Calu3 (cell line): ENCODE measurements around the gene NHLRC4. TPM values are rescaled to one million over a fixed set of nuclear protein-coding genes. Genes with fewer than 3 reads are reported as not detected.

ENCODE experiments used
- BruUV-seq: library from RNA; stranded (reverse); fragments of 400-500 nt; replicated peaks from 2 replicates; lab custom pipeline; 2021; lab: Mats Ljungman, UMichigan
- CTCF ChIA-PET: fragments of 300-600 bp; sonication (Branson Sonifier 250); formaldehyde crosslinking; loops from one replicate; lab custom pipeline; 2022; ENCODE audit warnings: antibody characterized with exemption; lab: Charles Lee
- DNase-seq: peaks from one replicate; pipeline ENCODE4 v3.0.0; 2022
- H3K27ac Mint-ChIP-seq: one replicate; pipeline ENCODE4 v1.8.0; 2022; ENCODE audit warnings: mixed read lengths; ENCODE audit not compliant: unreplicated experiment
- H3K27me3 Mint-ChIP-seq: one replicate; pipeline ENCODE4 v1.8.0; 2022; ENCODE audit warnings: mixed read lengths; ENCODE audit not compliant: unreplicated experiment
- H3K36me3 Mint-ChIP-seq: one replicate; pipeline ENCODE4 v1.8.0; 2022; ENCODE audit warnings: mild to moderate bottlenecking, moderate library complexity, mixed read lengths; ENCODE audit not compliant: insufficient read depth, unreplicated experiment
- H3K4me1 Mint-ChIP-seq: one replicate; pipeline ENCODE4 v1.8.0; 2022; ENCODE audit warnings: mild to moderate bottlenecking, low read depth, mixed read lengths; ENCODE audit not compliant: unreplicated experiment
- H3K4me3 Mint-ChIP-seq: one replicate; pipeline ENCODE4 v1.8.0; 2022; ENCODE audit warnings: mild to moderate bottlenecking, low read depth, moderate library complexity, mixed read lengths; ENCODE audit not compliant: unreplicated experiment
- H3K9me3 Mint-ChIP-seq: one replicate; pipeline ENCODE4 v1.8.0; 2022; ENCODE audit warnings: low read depth, mixed read lengths; ENCODE audit not compliant: unreplicated experiment
- intact Hi-C: fragments of 100-400 bp; cut with micrococcal nuclease; formaldehyde crosslinking; loops from one replicate; pipeline ENCODE4 v1.10.0; 2022; ENCODE audit not compliant: unreplicated experiment
- total RNA-seq: library from RNA; stranded (reverse); gene quantifications from 2 replicates; pipeline ENCODE4 v1.2.3, GENCODE V29; 2022
- TF ChIP-seq, protein P1 (sequence below): fragments of 200-600 bp; IDR thresholded peaks from one replicate; pipeline ENCODE4 v1.8.0; 2022; ENCODE audit warnings: antibody characterized with exemption; ENCODE audit not compliant: unreplicated experiment

NHLRC4 gene
- total RNA-seq, 1 experiment from 2014 or later: not detected

DNA sequence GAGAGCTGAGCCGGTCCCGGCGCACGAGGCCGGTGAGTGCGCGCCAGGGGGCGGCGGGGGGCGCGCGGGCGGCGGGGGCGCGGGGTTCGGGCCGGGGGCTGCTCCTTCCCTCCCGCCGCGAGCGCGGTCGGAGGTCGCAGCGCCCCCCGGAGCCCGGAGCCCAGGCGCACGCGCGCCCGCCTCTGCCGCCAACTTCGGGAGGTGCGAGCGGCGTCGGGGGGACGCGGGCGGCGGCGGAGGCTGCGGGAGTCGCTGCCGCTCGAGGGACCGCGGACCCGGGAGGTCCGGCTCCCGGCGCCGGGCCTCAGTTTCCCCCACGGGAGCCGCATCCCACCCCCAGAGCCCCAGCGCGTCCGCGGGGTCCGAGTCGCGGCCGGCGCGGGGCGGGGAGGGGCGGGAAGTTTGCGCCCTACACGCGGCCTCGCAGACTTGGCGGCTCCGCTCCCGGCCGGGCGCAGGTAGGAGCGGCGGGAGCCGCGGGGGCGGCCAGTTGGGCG, 6.6 kb upstream of the NHLRC4 start, which contains the start of gene PRR35:
Gene PRR35, plus strand, starts transcription at position 191 of the 497 bp plus-strand sequence. CDS start 2,901 bp downstream, outside the sequence.
- H3K9me3 Mint-ChIP-seq: no peaks in the 10 kb centered on the region
- H3K27ac Mint-ChIP-seq: no peak within 1 kb of the TSS
- no peak within 1 kb of the TSS for H3K4me3 Mint-ChIP-seq
- H3K4me1 Mint-ChIP-seq: no peaks in the 10 kb centered on the region
- intact Hi-C loops: no loop called here
- H3K27me3 Mint-ChIP-seq: peaks cover 69% of the 10 kb centered on the region
- no TSS peak for BruUV-seq
- CTCF ChIA-PET: no interaction called here
- TF ChIP-seq, protein P1, sequence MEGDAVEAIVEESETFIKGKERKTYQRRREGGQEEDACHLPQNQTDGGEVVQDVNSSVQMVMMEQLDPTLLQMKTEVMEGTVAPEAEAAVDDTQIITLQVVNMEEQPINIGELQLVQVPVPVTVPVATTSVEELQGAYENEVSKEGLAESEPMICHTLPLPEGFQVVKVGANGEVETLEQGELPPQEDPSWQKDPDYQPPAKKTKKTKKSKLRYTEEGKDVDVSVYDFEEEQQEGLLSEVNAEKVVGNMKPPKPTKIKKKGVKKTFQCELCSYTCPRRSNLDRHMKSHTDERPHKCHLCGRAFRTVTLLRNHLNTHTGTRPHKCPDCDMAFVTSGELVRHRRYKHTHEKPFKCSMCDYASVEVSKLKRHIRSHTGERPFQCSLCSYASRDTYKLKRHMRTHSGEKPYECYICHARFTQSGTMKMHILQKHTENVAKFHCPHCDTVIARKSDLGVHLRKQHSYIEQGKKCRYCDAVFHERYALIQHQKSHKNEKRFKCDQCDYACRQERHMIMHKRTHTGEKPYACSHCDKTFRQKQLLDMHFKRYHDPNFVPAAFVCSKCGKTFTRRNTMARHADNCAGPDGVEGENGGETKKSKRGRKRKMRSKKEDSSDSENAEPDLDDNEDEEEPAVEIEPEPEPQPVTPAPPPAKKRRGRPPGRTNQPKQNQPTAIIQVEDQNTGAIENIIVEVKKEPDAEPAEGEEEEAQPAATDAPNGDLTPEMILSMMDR: no peak
- H3K36me3 Mint-ChIP-seq: peaks cover 4% of the 10 kb centered on the region
- DNase-seq: no peak

DNA sequence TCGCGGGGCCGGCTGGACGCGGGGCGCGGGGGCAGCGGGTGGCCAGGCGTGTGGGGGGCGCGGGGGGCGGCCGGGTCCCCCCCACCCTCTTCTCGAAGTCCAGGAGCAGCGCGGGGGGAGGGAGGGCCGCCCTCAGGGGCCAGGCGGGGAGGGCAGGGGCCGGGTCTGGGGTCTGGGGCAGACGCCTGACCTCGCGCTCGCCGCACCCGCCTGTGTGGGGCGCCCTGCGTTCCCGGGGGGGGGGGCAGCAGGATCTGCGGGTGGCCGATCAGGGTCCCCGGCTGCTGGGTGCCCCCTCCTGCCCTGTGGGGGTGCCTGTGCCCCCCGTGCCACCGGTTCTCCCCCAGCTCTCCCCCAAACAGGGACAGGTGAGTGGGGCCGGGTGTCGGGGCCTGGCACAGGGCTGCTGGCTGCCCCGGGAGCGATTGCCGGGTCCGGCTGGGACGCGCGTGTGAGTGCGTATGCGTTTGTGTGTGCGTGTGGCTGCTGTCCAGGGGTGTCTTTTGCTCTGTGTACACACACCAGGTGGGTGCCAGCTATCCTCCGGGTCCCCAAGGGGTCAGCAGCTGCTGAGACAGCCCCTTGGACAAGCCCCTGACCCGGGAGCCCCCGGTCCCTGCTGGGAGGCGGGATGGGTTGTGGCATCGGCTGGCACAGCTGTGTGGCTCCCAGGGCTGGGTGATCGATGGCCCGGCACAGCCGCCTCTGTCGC, 5.9 kb upstream of the NHLRC4 start:
- TF ChIP-seq, protein P1: no peak
- intact Hi-C loops: no loop called here
- H3K9me3 Mint-ChIP-seq: no peaks in the 10 kb centered on the region
- no peak overlapping the region for H3K27ac Mint-ChIP-seq
- no peak for DNase-seq
- peaks cover 76% of the 10 kb centered on the region for H3K27me3 Mint-ChIP-seq
- H3K4me3 Mint-ChIP-seq: no peak overlapping the region
- CTCF ChIA-PET: no interaction called here
- no peaks in the 10 kb centered on the region for H3K4me1 Mint-ChIP-seq
- peaks cover 4% of the 10 kb centered on the region for H3K36me3 Mint-ChIP-seq
- BruUV-seq: no TSS peak

DNA sequence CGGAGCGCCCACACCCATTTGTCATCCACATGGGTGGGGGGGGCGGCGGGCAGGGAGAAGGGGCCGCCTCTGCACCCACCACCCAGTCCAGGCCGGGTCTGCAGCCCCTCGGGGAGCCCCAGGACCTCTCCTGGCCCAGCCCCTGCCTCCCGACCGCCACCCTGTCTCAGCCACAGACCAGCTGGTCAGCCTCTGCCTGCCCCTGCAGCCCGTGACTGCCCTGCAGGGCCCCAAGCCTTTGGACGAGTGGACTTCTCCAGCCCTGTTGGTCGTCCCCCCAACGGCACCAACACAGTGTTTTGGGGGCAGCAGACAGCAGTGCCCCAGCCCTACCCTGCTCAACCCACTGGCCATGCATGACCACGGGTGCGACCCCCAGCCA, 5.4 kb upstream of the NHLRC4 start:
- no peak for DNase-seq
- Mint-ChIP-seq H3K4me3 (no peak overlapping the region), H3K27me3 (peaks cover 81% of the 10 kb centered on the region), H3K36me3 (peaks cover 3% of the 10 kb centered on the region), H3K4me1 (no peaks in the 10 kb centered on the region), H3K27ac (no peak overlapping the region), H3K9me3 (no peaks in the 10 kb centered on the region)
- no TSS peak for BruUV-seq
- CTCF ChIA-PET: no interaction called here
- TF ChIP-seq, protein P1: no peak
- intact Hi-C loops: no loop called here

DNA sequence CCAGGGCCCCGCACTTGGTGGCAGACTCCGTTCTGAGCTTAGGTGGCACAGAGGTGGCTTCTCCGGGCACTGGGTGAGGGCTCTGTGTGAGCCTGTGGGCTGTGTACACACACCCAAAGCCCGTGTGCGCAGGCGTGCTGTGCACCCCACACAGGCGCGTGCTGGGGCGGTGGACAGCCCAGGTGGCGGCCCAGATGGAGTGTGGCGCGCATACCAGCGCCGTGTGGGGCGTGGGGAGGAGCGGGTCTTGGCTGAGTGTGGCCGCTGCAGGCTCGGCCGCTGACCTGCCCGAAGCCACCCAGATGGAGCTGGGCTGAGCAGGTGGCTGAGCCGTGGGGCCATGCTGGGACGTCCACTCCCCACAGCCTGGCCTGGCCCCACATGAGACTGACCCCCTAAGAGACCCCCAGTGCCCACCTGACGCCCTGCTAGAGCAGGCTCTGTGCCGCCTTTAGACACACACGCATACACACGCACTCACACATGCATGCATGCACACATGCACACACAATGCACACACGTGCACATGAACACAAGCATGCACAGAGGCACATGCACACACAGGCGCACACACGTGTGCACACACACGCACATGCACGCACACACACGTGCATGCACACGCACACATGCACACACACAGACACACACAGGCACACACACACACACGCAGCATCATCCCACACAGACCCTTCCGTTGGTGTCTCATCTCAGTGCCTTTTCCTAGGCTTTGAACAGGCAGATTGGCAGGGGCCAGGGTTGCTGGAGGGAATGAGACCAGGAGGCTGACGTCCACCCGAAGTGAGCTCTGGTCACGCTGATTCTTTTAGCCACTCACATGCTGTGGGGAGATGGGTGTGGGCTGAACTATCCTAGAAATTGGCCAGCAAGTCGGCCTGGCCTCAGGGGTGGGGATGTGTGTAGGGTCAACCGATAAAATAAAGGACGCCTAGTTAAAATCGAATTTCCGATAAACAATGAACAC, 4.6 kb upstream of the NHLRC4 start:
- CTCF ChIA-PET: interaction anchor here (0.6 kb wide), 1 partner anchor 23 kb away, joined by 3 read pairs; no protein-coding TSS in a partner anchor
- H3K27me3 Mint-ChIP-seq: peaks cover 76% of the 10 kb centered on the region
- intact Hi-C loops: no loop called here
- no peaks in the 10 kb centered on the region for H3K9me3 Mint-ChIP-seq
- no peaks in the 10 kb centered on the region for H3K4me1 Mint-ChIP-seq
- H3K4me3 Mint-ChIP-seq: no peak overlapping the region
- H3K27ac Mint-ChIP-seq: no peak overlapping the region
- TF ChIP-seq, protein P1: no peak
- BruUV-seq: no TSS peak
- no peaks in the 10 kb centered on the region for H3K36me3 Mint-ChIP-seq
- no peak for DNase-seq
